K562 (cell line): ENCODE data around the gene DHRS13. TPM values are rescaled to one million over a fixed set of nuclear protein-coding genes. Genes with fewer than 3 reads are reported as not detected.

Experiments used
- AFF1 ChIP-seq, 2 experiments: fragments of 450-650 bp; IDR thresholded peaks; 2 replicates each; pipeline ENCODE4 v1.6.1; 2018; ENCODE audit warnings: mild to moderate bottlenecking in 2 of 2, low read depth in 1 of 2; ENCODE audit not compliant: partially characterized antibody in 2 of 2
- CBFA2T3 ChIP-seq: fragments of 450-650 bp; IDR thresholded peaks from 2 replicates; pipeline ENCODE4 v1.6.1; 2017
- CTCF ChIP-seq, 3 experiments: IDR thresholded peaks in 2 of 3; conservative IDR thresholded peaks in 1 of 3; 2 replicates each; pipeline ENCODE4 v1.5.1; 2011 to 2012; ENCODE audit warnings: low read length in 3 of 3, mild to moderate bottlenecking in 3 of 3, control low read depth in 2 of 3, improper control_type of control experiment in 1 of 3, inconsistent platforms in 1 of 3, low read depth in 1 of 3, mixed read lengths in 1 of 3, moderate library complexity in 1 of 3; ENCODE audit not compliant: insufficient read depth in 2 of 3
- HMG20A ChIP-seq: fragments of 450-650 bp; formaldehyde crosslinking; conservative IDR thresholded peaks from 2 replicates; pipeline ENCODE4 v1.4.0; 2020; ENCODE audit warnings: mild to moderate bottlenecking, mixed read lengths
- IRF2 ChIP-seq: sonication (generic); formaldehyde crosslinking; IDR thresholded peaks from 2 replicates; pipeline ENCODE4 v1.8.1; 2022; ENCODE audit warnings: mild to moderate bottlenecking, missing genetic modification reagents
- PKNOX1 ChIP-seq: fragments of 450-650 bp; IDR thresholded peaks from 2 replicates; pipeline ENCODE4 v1.6.1; 2016
- TFE3 ChIP-seq: fragments of 450-650 bp; formaldehyde crosslinking; IDR thresholded peaks from 2 replicates; pipeline ENCODE4 v1.4.0; 2020; ENCODE audit warnings: mild to moderate bottlenecking, mixed read lengths
- ZBTB40 ChIP-seq, 2 experiments: fragments of 450-650 bp in 1 of 2; sonication (generic) in 1 of 2; formaldehyde crosslinking in 1 of 2; IDR thresholded peaks; 2 replicates each; pipeline versions ENCODE4 v1.7.1 to v1.9.0; 2016 to 2022; ENCODE audit warnings: inconsistent platforms in 1 of 2, mild to moderate bottlenecking in 1 of 2, missing genetic modification reagents in 1 of 2
- polyA plus RNA-seq, 8 experiments: library from polyadenylated mRNA; depleted of rRNA in 4 of 8; stranded (reverse) in 5 of 8; unstranded in 3 of 8; fragments of >200 nt; fragmentation: Nextera tagmentation in 2 of 8; fragmentation: Illumina TruSeq in 1 of 8; extraction: Ambion mirVana in 2 of 8; extraction: Trizol in 1 of 8; gene quantifications; 2 replicates each; pipeline versions ENCODE4 v1.2.1 to v1.2.3, GENCODE V29; 2011 to 2014; ENCODE audit warnings: inconsistent platforms in 1 of 8, missing spikeins in 1 of 8
- total RNA-seq, 7 experiments: library from RNA; depleted of rRNA in 6 of 7; stranded (reverse); fragments of >200 nt in 6 of 7; fragmentation: Illumina TruSeq in 2 of 7; extraction: Trizol in 2 of 7; gene quantifications; 2 replicates each; pipeline versions ENCODE4 v1.2.1 to v1.2.3, GENCODE V29; 2011 to 2021; ENCODE audit warnings: low replicate concordance in 1 of 7

Gene DHRS13
- total and polyA plus RNA-seq, 9 of the 15 experiments (the other 6 are each of a cell fraction or from before 2014, with no cell fraction given): 0.32 to 52.3 (median 34.3) TPM; not detected in 1

- TF ChIP-seq CTCF (IDR thresholded peaks at IDR 0.05 in 2 of 3, conservative IDR thresholded peaks at IDR 0.05 in 1 of 3; ENCODE audit: insufficient read depth in 2 of 3, low read depth in 1 of 3, low read length in 3 of 3): peak in 1 of 3 experiments; percentile 18; a peak in 1 of 6 replicates
- TF ChIP-seq IRF2 (CRISPR knock-in tag): no peak
- TF ChIP-seq PKNOX1: peak; percentile 77
- 0 out of 2 replicates have a peak, but pooled peaks have one; percentile 12 for TF ChIP-seq CBFA2T3
- TF ChIP-seq ZBTB40 (IDR thresholded peaks at IDR 0.05): no peak
- TF ChIP-seq ZBTB40 (CRISPR knock-in tag; IDR thresholded peaks at IDR 0.05): no peak
- peak; percentile 98 for TF ChIP-seq TFE3 (CRISPR knock-in tag)
- no peak for TF ChIP-seq HMG20A
- TF ChIP-seq AFF1 (IDR thresholded peaks at IDR 0.05; ENCODE audit: low read depth in 1 of 2, partially characterized antibody in 2 of 2): peak in 1 of 2 experiments; percentile 23
These were observed 1.9 kb upstream of the DHRS13 start (continued) for GRCh38 chr17:28904800-28905199.
